DND-41 (cell line): Measurements from ENCODE around the gene ITFG1.

Source experiments
- ATAC-seq: fragments of 200-7000 bp; cut with Tn5 transposase; 3 replicates; pipeline ENCODE4 v1.9.1; 2021; ENCODE audit warnings: low read depth; ENCODE audit not compliant: insufficient read depth
- DNase-seq: peaks from one replicate; pipeline ENCODE4 v3.0.0-alpha.2; 2020
- H2AFZ ChIP-seq: 2 replicates; pipeline ENCODE4 v1.6.0; 2012; ENCODE audit warnings: low read depth, low read length
- H3K27ac ChIP-seq: 2 replicates; pipeline ENCODE4 v1.5.1; 2012; ENCODE audit warnings: low read length, inconsistent platforms
- H3K27me3 ChIP-seq: fragments of 200-600 bp; sonication (generic); 2 replicates; pipeline ENCODE4 v1.6.0; 2012; ENCODE audit warnings: low read length, mild to moderate bottlenecking, inconsistent platforms; ENCODE audit not compliant: insufficient read depth, poor library complexity
- H3K36me3 ChIP-seq: 2 replicates; pipeline ENCODE4 v1.5.1; 2012; ENCODE audit warnings: low read length, inconsistent platforms; ENCODE audit not compliant: insufficient read depth
- H3K4me1 ChIP-seq: 2 replicates; pipeline ENCODE4 v1.5.1; 2012; ENCODE audit warnings: mild to moderate bottlenecking, low read length; ENCODE audit not compliant: insufficient read depth
- H3K4me2 ChIP-seq: 2 replicates; pipeline ENCODE4 v1.6.0; 2012; ENCODE audit warnings: mild to moderate bottlenecking, moderate library complexity, low read length, inconsistent platforms; ENCODE audit not compliant: insufficient read depth
- H3K4me3 ChIP-seq, 2 experiments: fragments of 200-600 bp in 1 of 2; shearing (Covaris generic) in 1 of 2; 2 replicates each; pipeline ENCODE4 v1.5.1; 2012 to 2016; ENCODE audit warnings: inconsistent platforms in 2 of 2, low read length in 2 of 2, mild to moderate bottlenecking in 2 of 2, low read depth in 1 of 2, moderate library complexity in 1 of 2
- H3K79me2 ChIP-seq: 2 replicates; pipeline ENCODE4 v1.6.0; 2012; ENCODE audit warnings: low read length, inconsistent platforms; ENCODE audit not compliant: insufficient read depth
- H3K9ac ChIP-seq: 2 replicates; pipeline ENCODE4 v1.6.0; 2012; ENCODE audit warnings: low read depth, mild to moderate bottlenecking, inconsistent platforms, low read length, moderate library complexity
- H3K9me3 ChIP-seq: 2 replicates; pipeline ENCODE4 v1.5.1; 2012; ENCODE audit warnings: low read length, moderate library complexity, mild to moderate bottlenecking, inconsistent platforms; ENCODE audit not compliant: insufficient read depth, severe bottlenecking
- H4K20me1 ChIP-seq: 2 replicates; pipeline ENCODE4 v1.6.0; 2012; ENCODE audit warnings: low read length; ENCODE audit not compliant: insufficient read depth
- EZH2 ChIP-seq: IDR thresholded peaks from 3 replicates; pipeline ENCODE4 v1.6.1; 2012; ENCODE audit warnings: borderline replicate concordance, low read depth, mild to moderate bottlenecking, moderate library complexity, low read length, inconsistent platforms; ENCODE audit not compliant: severe bottlenecking
- TF ChIP-seq, protein P1 (sequence below): IDR thresholded peaks from 2 replicates; pipeline ENCODE4 v1.5.1; 2012; ENCODE audit warnings: borderline replicate concordance, low read length, moderate library complexity, mild to moderate bottlenecking; ENCODE audit not compliant: poor library complexity, severe bottlenecking; ENCODE audit errors: extremely low read depth

Gene ITFG1

DNA sequence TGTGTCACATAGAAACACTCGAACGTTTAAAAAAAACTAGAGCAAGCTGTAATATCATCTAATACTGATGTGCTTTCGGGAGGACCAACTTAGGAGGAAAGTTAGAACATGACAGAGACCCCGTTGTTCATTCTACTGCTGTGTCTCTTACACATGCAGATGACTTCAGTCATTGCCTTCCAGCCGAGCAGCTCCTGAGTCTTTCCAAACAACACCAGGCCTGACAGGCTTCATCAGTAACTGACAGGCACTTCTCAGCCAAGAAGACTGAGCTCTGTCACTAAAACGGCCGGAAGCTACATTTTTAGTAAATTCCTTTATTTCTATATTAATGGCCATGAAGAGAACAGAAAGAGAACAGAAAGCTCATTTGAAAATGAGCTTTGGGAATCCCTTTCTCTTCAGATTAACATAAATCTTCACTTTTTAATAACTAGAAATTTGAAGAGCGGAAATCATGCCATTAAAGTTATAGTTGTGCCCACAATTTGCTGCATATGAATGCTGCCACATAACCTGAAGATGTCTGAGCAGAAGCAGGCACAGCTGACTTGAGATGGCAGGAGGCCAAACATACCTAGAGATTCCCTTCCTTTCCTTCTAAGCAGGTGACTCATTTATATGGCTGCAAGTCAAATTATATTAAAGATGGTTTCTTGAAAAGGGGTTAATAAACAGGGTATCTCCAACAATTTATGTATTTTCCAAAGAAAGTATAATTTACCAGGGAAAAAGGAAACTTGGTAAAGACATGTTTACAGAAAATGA is 148.9 kb downstream of the ITFG1 start:
- Histone ChIP-seq H2AFZ (no peak overlapping the region), H3K9ac (no peak overlapping the region), H3K79me2 (no peaks in the 10 kb centered on the region), H3K36me3 (peaks cover 24% of the 10 kb centered on the region; the same call in 1 of the 2 replicates), H3K9me3 (no peaks in the 10 kb centered on the region), H3K4me3 (no peak overlapping the region), H3K4me1 (no peaks in the 10 kb centered on the region), H3K4me2 (no peak overlapping the region), H4K20me1 (no peaks in the 10 kb centered on the region), H3K27me3 (no peaks in the 10 kb centered on the region), H3K27ac (no peak overlapping the region)
- DNase-seq (no peak), ATAC-seq (no peak)
- TF ChIP-seq EZH2: no peak
- TF ChIP-seq, protein P1, sequence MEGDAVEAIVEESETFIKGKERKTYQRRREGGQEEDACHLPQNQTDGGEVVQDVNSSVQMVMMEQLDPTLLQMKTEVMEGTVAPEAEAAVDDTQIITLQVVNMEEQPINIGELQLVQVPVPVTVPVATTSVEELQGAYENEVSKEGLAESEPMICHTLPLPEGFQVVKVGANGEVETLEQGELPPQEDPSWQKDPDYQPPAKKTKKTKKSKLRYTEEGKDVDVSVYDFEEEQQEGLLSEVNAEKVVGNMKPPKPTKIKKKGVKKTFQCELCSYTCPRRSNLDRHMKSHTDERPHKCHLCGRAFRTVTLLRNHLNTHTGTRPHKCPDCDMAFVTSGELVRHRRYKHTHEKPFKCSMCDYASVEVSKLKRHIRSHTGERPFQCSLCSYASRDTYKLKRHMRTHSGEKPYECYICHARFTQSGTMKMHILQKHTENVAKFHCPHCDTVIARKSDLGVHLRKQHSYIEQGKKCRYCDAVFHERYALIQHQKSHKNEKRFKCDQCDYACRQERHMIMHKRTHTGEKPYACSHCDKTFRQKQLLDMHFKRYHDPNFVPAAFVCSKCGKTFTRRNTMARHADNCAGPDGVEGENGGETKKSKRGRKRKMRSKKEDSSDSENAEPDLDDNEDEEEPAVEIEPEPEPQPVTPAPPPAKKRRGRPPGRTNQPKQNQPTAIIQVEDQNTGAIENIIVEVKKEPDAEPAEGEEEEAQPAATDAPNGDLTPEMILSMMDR: no peak

GRCh38 chr16:47310792-47311211 is 150.1 kb downstream of the ITFG1 start:
- no peak overlapping the region for H3K4me3 ChIP-seq
- H4K20me1 ChIP-seq: no peaks in the 10 kb centered on the region
- no peaks in the 10 kb centered on the region for H3K9me3 ChIP-seq
- no peak overlapping the region for H2AFZ ChIP-seq
- ATAC-seq (no peak), DNase-seq (no peak)
- no peak overlapping the region for H3K27ac ChIP-seq
- TF ChIP-seq, protein P1: no peak
- no peak for TF ChIP-seq EZH2
- no peaks in the 10 kb centered on the region for H3K4me1 ChIP-seq
- no peaks in the 10 kb centered on the region for H3K27me3 ChIP-seq
- H3K9ac ChIP-seq: no peak overlapping the region
- peaks cover 24% of the 10 kb centered on the region; the same call in 1 of the 2 replicates for H3K36me3 ChIP-seq
- H3K79me2 ChIP-seq: no peaks in the 10 kb centered on the region
- H3K4me2 ChIP-seq: no peak overlapping the region

- Histone ChIP-seq H4K20me1 (no peaks in the 10 kb centered on the region), H2AFZ (no peak overlapping the region), H3K4me1 (no peaks in the 10 kb centered on the region), H3K36me3 (peaks cover 28% of the 10 kb centered on the region; the same call in 1 of the 2 replicates), H3K27ac (no peak overlapping the region), H3K4me3 (no peak overlapping the region), H3K9ac (no peak overlapping the region), H3K79me2 (no peaks in the 10 kb centered on the region), H3K9me3 (no peaks in the 10 kb centered on the region), H3K27me3 (no peaks in the 10 kb centered on the region), H3K4me2 (no peak overlapping the region)
- TF ChIP-seq, protein P1: no peak
- no peak for TF ChIP-seq EZH2
- ATAC-seq (no peak), DNase-seq (no peak)
Observed at GRCh38 chr16:47309581-47310312, 151.1 kb downstream of the ITFG1 start.
